SK-N-SH (cell line): ENCODE measurements around the gene TADA2A. TPM values are rescaled to one million over a fixed set of nuclear protein-coding genes. Genes with fewer than 3 reads are reported as not detected.
A peak's percentile ranks its signal among the peaks of the same experiment; 100 is the strongest.

ENCODE experiments used
- CTCF ChIA-PET: fragments of 300-600, 350-600 bp; formaldehyde crosslinking; extraction: SDS; loops from one replicate; lab custom pipeline; 2021; lab: Yijun Ruan, JAX
- POLR2A ChIA-PET: fragments of 350-600 bp; sonication (Branson Sonifier 250); formaldehyde crosslinking; extraction: SDS; loops from one replicate; lab custom pipeline; 2020; ENCODE audit warnings: antibody characterized with exemption, inconsistent platforms; lab: Yijun Ruan, JAX
- DNase-seq: peaks from one replicate; pipeline ENCODE4 v3.0.0; 2012
- H2AFZ ChIP-seq: fragments of 200-600 bp; sonication (generic); 2 replicates; pipeline ENCODE4 v1.8.1; 2016; ENCODE audit warnings: antibody characterized with exemption, mild to moderate bottlenecking, low read depth
- H3F3A ChIP-seq: fragments of 200-600 bp; sonication (generic); replicated peaks from 2 replicates; pipeline ENCODE3; 2016; ENCODE audit warnings: antibody characterized with exemption, mild to moderate bottlenecking; ENCODE audit not compliant: insufficient read depth
- H3K27ac ChIP-seq, 2 experiments: fragments of 200-500 bp in 1 of 2; fragments of 200-600 bp in 1 of 2; sonication (Bioruptor generic) in 1 of 2; sonication (generic), shearing (Covaris generic) in 1 of 2; 2 replicates each; pipeline versions ENCODE4 v1.5.1 to v1.6.1; 2014 to 2016; ENCODE audit warnings: low read depth in 2 of 2, inconsistent platforms in 1 of 2, low read length in 1 of 2, mild to moderate bottlenecking in 1 of 2, mixed read lengths in 1 of 2
- H3K27me3 ChIP-seq: fragments of 200-600 bp; sonication (generic), shearing (Covaris generic); 2 replicates; pipeline ENCODE4 v1.6.1; 2016; ENCODE audit warnings: mixed run types; ENCODE audit not compliant: insufficient read depth
- H3K36me3 ChIP-seq, 2 experiments: fragments of 200-500 bp in 1 of 2; fragments of 200-600 bp in 1 of 2; sonication (Bioruptor generic) in 1 of 2; sonication (generic) in 1 of 2; replicated peaks in 1 of 2; 2 replicates each; pipeline versions ENCODE3 to v1.5.1; 2014 to 2016; ENCODE audit warnings: low read length in 1 of 2, mild to moderate bottlenecking in 1 of 2; ENCODE audit not compliant: insufficient read depth in 2 of 2, control insufficient read depth in 1 of 2
- H3K4me1 ChIP-seq, 2 experiments: fragments of 200-500 bp in 1 of 2; fragments of 200-600 bp in 1 of 2; sonication (Bioruptor generic) in 1 of 2; sonication (generic), shearing (Covaris generic) in 1 of 2; 2 replicates each; pipeline versions ENCODE4 v1.5.1 to v1.6.1; 2014 to 2016; ENCODE audit warnings: low read depth in 1 of 2, low read length in 1 of 2, mixed run types in 1 of 2; ENCODE audit not compliant: insufficient read depth in 2 of 2, control insufficient read depth in 1 of 2
- H3K4me2 ChIP-seq: fragments of 200-600 bp; sonication (generic), shearing (Covaris generic); 2 replicates; pipeline ENCODE4 v1.6.1; 2017; ENCODE audit warnings: mixed run types
- H3K4me3 ChIP-seq, 2 experiments: fragments of 200-500 bp in 1 of 2; fragments of 200-600 bp in 1 of 2; sonication (Bioruptor generic) in 1 of 2; sonication (generic), shearing (Covaris generic) in 1 of 2; 2 replicates each; pipeline versions ENCODE4 v1.5.1 to v1.8.1; 2014 to 2016; ENCODE audit warnings: low read depth in 2 of 2, inconsistent platforms in 1 of 2, low read length in 1 of 2, mild to moderate bottlenecking in 1 of 2, mixed read lengths in 1 of 2, moderate library complexity in 1 of 2
- H3K79me2 ChIP-seq: fragments of 200-600 bp; sonication (generic); 2 replicates; pipeline ENCODE4 v1.8.1; 2017; ENCODE audit warnings: mild to moderate bottlenecking; ENCODE audit not compliant: insufficient read depth
- H3K9ac ChIP-seq: fragments of 200-600 bp; sonication (generic); 2 replicates; pipeline ENCODE4 v1.6.1; 2017; ENCODE audit warnings: mixed run types
- H3K9me2 ChIP-seq: fragments of 200-600 bp; sonication (generic); 2 replicates; pipeline ENCODE4 v1.6.1; 2017; ENCODE audit warnings: mixed run types
- H3K9me3 ChIP-seq: fragments of 200-600 bp; sonication (generic); 2 replicates; pipeline ENCODE4 v1.6.1; 2017; ENCODE audit warnings: mixed run types, mild to moderate bottlenecking, moderate library complexity
- H4K20me1 ChIP-seq: fragments of 200-600 bp; sonication (generic); 2 replicates; pipeline ENCODE4 v1.6.1; 2017; ENCODE audit warnings: mild to moderate bottlenecking, mixed run types; ENCODE audit not compliant: insufficient read depth
- CHD2 ChIP-seq: fragments of 150-350 bp; IDR thresholded peaks from 2 replicates; pipeline ENCODE4 v1.6.1; 2018; ENCODE audit warnings: low read length; ENCODE audit not compliant: partially characterized antibody
- EP300 ChIP-seq, 2 experiments: IDR thresholded peaks; 2 replicates each; pipeline versions ENCODE4 v1.4.0 to v1.6.1; 2012; ENCODE audit warnings: borderline replicate concordance in 1 of 2, low read depth in 1 of 2, low read length in 1 of 2
- FOXM1 ChIP-seq: IDR thresholded peaks from 2 replicates; pipeline ENCODE4 v1.4.0; 2012; ENCODE audit warnings: low read depth, mild to moderate bottlenecking
- GATA2 ChIP-seq: sonication (generic); formaldehyde crosslinking; IDR thresholded peaks from 2 replicates; pipeline ENCODE4 v1.5.0; 2020; ENCODE audit warnings: mild to moderate bottlenecking, missing genetic modification reagents
- IRF3 ChIP-seq: fragments of 150-350 bp; IDR thresholded peaks from 2 replicates; pipeline ENCODE4 v1.6.1; 2016; ENCODE audit warnings: mild to moderate bottlenecking, low read depth, low read length
- JUND ChIP-seq: IDR thresholded peaks from 2 replicates; pipeline ENCODE4 v1.4.0; 2012
- MAX ChIP-seq: IDR thresholded peaks from 2 replicates; pipeline ENCODE4 v1.4.0; 2012; ENCODE audit warnings: low read depth
- MEF2A ChIP-seq: IDR thresholded peaks from 2 replicates; pipeline ENCODE4 v1.4.0; 2012; ENCODE audit warnings: low read depth, borderline replicate concordance
- NFIC ChIP-seq: IDR thresholded peaks from 2 replicates; pipeline ENCODE4 v1.4.0; 2012; ENCODE audit warnings: borderline replicate concordance
- POLR2AphosphoS5 ChIP-seq: IDR thresholded peaks from 2 replicates; pipeline ENCODE4 v1.6.1; 2012; ENCODE audit warnings: low read depth, low read length
- REST ChIP-seq: IDR thresholded peaks from 2 replicates; pipeline ENCODE4 v1.6.1; 2012; ENCODE audit warnings: mild to moderate bottlenecking, low read depth, low read length, moderate library complexity
- RFX5 ChIP-seq: IDR thresholded peaks from 2 replicates; pipeline ENCODE4 v1.6.1; 2012; ENCODE audit warnings: mild to moderate bottlenecking, improper control_type of control experiment, low read length
- RXRA ChIP-seq: IDR thresholded peaks from 2 replicates; pipeline ENCODE4 v1.4.0; 2012; ENCODE audit warnings: low read depth, mild to moderate bottlenecking, borderline replicate concordance
- TAF1 ChIP-seq: IDR thresholded peaks from 2 replicates; pipeline ENCODE4 v1.6.1; 2012; ENCODE audit warnings: low read depth, mild to moderate bottlenecking, low read length, moderate library complexity, borderline replicate concordance
- TCF12 ChIP-seq: IDR thresholded peaks from 2 replicates; pipeline ENCODE4 v1.4.0; 2012
- TEAD4 ChIP-seq: IDR thresholded peaks from 2 replicates; pipeline ENCODE4 v1.4.0; 2012; ENCODE audit warnings: mild to moderate bottlenecking, borderline replicate concordance; ENCODE audit not compliant: insufficient read depth
- USF2 ChIP-seq: fragments of 150-350 bp; IDR thresholded peaks from 2 replicates; pipeline ENCODE4 v1.6.1; 2017; ENCODE audit warnings: antibody characterized with exemption, low read length, low read depth, borderline replicate concordance
- WGBS: methylation state at CpG from one replicate; pipeline ENCODE4 v1.1.6; 2017; ENCODE audit warnings: low lambda C conversion rate; 5-methylcytosine and 5-hydroxymethylcytosine counted together
- polyA plus RNA-seq, 3 experiments: library from polyadenylated mRNA; depleted of rRNA; stranded (reverse); fragments of >200 nt; gene quantifications; 2 replicates each; pipeline ENCODE4 v1.2.3, GENCODE V29; 2012

The TADA2A gene
- polyA plus RNA-seq, 1 of the 3 experiments (the other 2 are of a cell fraction) = 9.7 TPM

GRCh38 chr17:37516127-37516571, 109.5 kb downstream of the TADA2A start:
- H3F3A ChIP-seq = peaks cover 28% of the 10 kb centered on the region
- H2AFZ ChIP-seq = no peak overlapping the region
- no peaks in the 10 kb centered on the region for H3K9me2 ChIP-seq
- H3K27ac ChIP-seq = peak overlapping the region in 1 of 2 experiments; percentile 37; a peak in 2 of 4 replicates
- CTCF ChIA-PET = interaction anchor here (0.7 to 4.2 kb wide), 5 partner anchors 9 to 94 kb away, joined by 3 to 19 read pairs (median 3); partner anchors contain the start of gene SYNRG
- DNase-seq = no peak
- WGBS = 85% methylated on average over 6 of the region's 6 CpGs
- TF ChIP-seq JUND = peak; percentile 32; the same call in 1 of the 2 replicates
- TF ChIP-seq RFX5 = no peak
- TF ChIP-seq RXRA = no peak
- TF ChIP-seq, all 33 proteins: peak for 1
- H4K20me1 ChIP-seq = peaks cover 7% of the 10 kb centered on the region; the same call in 1 of the 2 replicates
- POLR2A ChIA-PET = interaction anchor here (0.7 kb wide), 1 partner anchor 38 kb away, joined by 3 read pairs; no protein-coding TSS in a partner anchor
- H3K9ac ChIP-seq = no peak overlapping the region
- no peaks in the 10 kb centered on the region for H3K9me3 ChIP-seq
- H3K79me2 ChIP-seq = peaks cover 36% of the 10 kb centered on the region
- peaks cover 51 to 71% of the 10 kb centered on the region in 2 experiments for H3K36me3 ChIP-seq
- H3K27me3 ChIP-seq = no peaks in the 10 kb centered on the region
- no peak overlapping the region for H3K4me2 ChIP-seq
- peaks cover 4 to 8% of the 10 kb centered on the region in 2 experiments; a peak in 1 of 4 replicates for H3K4me1 ChIP-seq
- no peak overlapping the region for H3K4me3 ChIP-seq

GRCh38 chr17:37517881-37518280, 111.2 kb downstream of the TADA2A start:
- H3K9me2 ChIP-seq = no peaks in the 10 kb centered on the region
- no peak overlapping the region for H2AFZ ChIP-seq
- H3K79me2 ChIP-seq = peaks cover 23% of the 10 kb centered on the region
- ChIA-PET POLR2A (no interaction called here), CTCF (interaction anchor here (2.2 to 4.2 kb wide), 2 partner anchors 10 to 144 kb away, joined by 6 to 19 read pairs; no protein-coding TSS in a partner anchor)
- H3K9ac ChIP-seq = no peak overlapping the region
- H3F3A ChIP-seq = peaks cover 28% of the 10 kb centered on the region
- no peak overlapping the region for H3K27ac ChIP-seq
- H3K4me1 ChIP-seq = peaks cover 4 to 8% of the 10 kb centered on the region in 2 experiments; a peak in 1 of 4 replicates
- TF ChIP-seq NFIC (no peak), RXRA (no peak), USF2 (no peak), TAF1 (no peak), JUND (no peak), RFX5 (no peak), FOXM1 (no peak), REST (no peak), MAX (no peak), TEAD4 (no peak), GATA2 (CRISPR knock-in tag) (no peak), POLR2AphosphoS5 (no peak), CHD2 (no peak), TCF12 (no peak), IRF3 (no peak), MEF2A (no peak), EP300 (IDR thresholded peaks at IDR 0.05; ENCODE audit: borderline replicate concordance in 1 of 2, low read depth in 1 of 2, low read length in 1 of 2) (no peak)
- TF ChIP-seq, all 33 proteins: peak for 0
- DNase-seq = no peak
- no peaks in the 10 kb centered on the region for H4K20me1 ChIP-seq
- peaks cover 48 to 60% of the 10 kb centered on the region in 2 experiments for H3K36me3 ChIP-seq
- H3K4me3 ChIP-seq = no peak overlapping the region
- no peaks in the 10 kb centered on the region for H3K27me3 ChIP-seq
- 97% methylated on average over 4 of the region's 4 CpGs for WGBS
- H3K4me2 ChIP-seq = no peak overlapping the region
- H3K9me3 ChIP-seq = no peaks in the 10 kb centered on the region
